Measurements from ENCODE around the gene RAB20. TPM values are rescaled to one million over a fixed set of nuclear protein-coding genes. Genes with fewer than 3 reads are reported as not detected.
"Not testable (repeated sequence)": the region's sequence is repeated elsewhere in the genome, so short reads cannot be mapped to it uniquely, and the experiment has no call there.

The RAB20 gene
- total and polyA plus RNA-seq, 3 donors from 2014 or later: 22.0 to 41.1 (median 27.2) TPM

- no peak for DNase-seq
- Histone ChIP-seq H3K36me3 (ENCODE audit: low read depth, missing control alignments) (no peaks in the 10 kb centered on the region), H3K4me1 (no peaks in the 10 kb centered on the region), H3K9me3 (no peaks in the 10 kb centered on the region), H3K4me3 (no peak overlapping the region), H3K27ac (no peak overlapping the region), H3K27me3 (no peaks in the 10 kb centered on the region)
- no peak for TF ChIP-seq POLR2A (IDR thresholded peaks at IDR 0.05)
- no peak for TF ChIP-seq CTCF (IDR thresholded peaks at IDR 0.05)
- WGBS, 2 donors: 91 to 93% methylated on average over 29 to 30 of the region's 30 CpGs
- intact Hi-C loops (cut with DNase I; ENCODE audit: low total_unique reads): no loop called here
These were observed 68.6 kb downstream of the RAB20 start for GRCh38 chr13:110492679-110493593.

GRCh38 chr13:110491869-110492678 is 69.4 kb downstream of the RAB20 start:
- Histone ChIP-seq H3K36me3 (ENCODE audit: low read depth, missing control alignments) (no peaks in the 10 kb centered on the region), H3K27me3 (no peaks in the 10 kb centered on the region), H3K9me3 (no peaks in the 10 kb centered on the region), H3K4me1 (no peaks in the 10 kb centered on the region), H3K4me3 (no peak overlapping the region), H3K27ac (no peak overlapping the region)
- TF ChIP-seq CTCF (IDR thresholded peaks at IDR 0.05) (no peak), POLR2A (IDR thresholded peaks at IDR 0.05) (no peak)
- WGBS, 2 donors: 96 to 98% methylated on average over 11 to 24 of the region's 24 CpGs
- no peak for DNase-seq
- intact Hi-C loops (cut with DNase I; ENCODE audit: low total_unique reads): no loop called here

GRCh38 chr13:110490009-110490770 is 71.3 kb downstream of the RAB20 start:
- 74 to 80% methylated on average over 23 to 24 of the region's 24 CpGs for WGBS, 2 donors
- TF ChIP-seq POLR2A (IDR thresholded peaks at IDR 0.05) (no peak), CTCF (IDR thresholded peaks at IDR 0.05) (no peak)
- Histone ChIP-seq H3K9me3 (no peaks in the 10 kb centered on the region), H3K27ac (no peak overlapping the region), H3K27me3 (no peaks in the 10 kb centered on the region), H3K4me1 (no peaks in the 10 kb centered on the region), H3K36me3 (ENCODE audit: low read depth, missing control alignments) (no peaks in the 10 kb centered on the region), H3K4me3 (no peak overlapping the region)
- intact Hi-C loops (cut with DNase I; ENCODE audit: low total_unique reads): no loop called here
- no peak for DNase-seq

DNA sequence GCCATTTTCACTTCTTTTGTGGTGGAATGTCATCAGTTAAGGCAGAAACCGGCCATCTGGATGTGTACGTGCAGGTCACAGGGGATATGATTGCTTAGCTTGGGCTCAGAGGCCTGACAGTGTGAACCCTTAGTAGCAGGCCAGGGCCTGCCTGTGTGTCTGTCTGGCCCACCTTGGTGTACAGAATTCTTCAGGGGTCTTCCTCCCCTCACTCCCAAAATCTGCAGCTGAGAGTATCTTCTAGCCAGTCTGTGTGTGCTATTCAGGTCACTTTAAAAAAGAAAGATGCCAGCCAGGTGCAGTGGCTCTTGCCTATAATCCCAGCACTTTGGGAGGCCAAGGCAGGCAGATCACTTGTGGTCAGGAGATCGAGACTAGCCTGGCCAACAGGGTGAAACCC is 74.6 kb downstream of the RAB20 start:
- H3K27ac ChIP-seq; H3K36me3 ChIP-seq (ENCODE audit: low read depth, missing control alignments); H3K27me3 ChIP-seq; intact Hi-C loops (cut with DNase I; ENCODE audit: low total_unique reads); DNase-seq; H3K9me3 ChIP-seq; H3K4me3 ChIP-seq; H3K4me1 ChIP-seq: not testable (repeated sequence)
- WGBS, 2 donors: 80 to 84% methylated on average over 1 to 3 of the region's 3 CpGs

Measured in testis (tissue), 3 donors.